Smooth muscle cell (in vitro differentiated cells): ENCODE data around the gene PDE4D. TPM values are rescaled to one million over a fixed set of nuclear protein-coding genes. Genes with fewer than 3 reads are reported as not detected.

Experiments
- DNase-seq: peaks from one replicate; lab custom pipeline; 2025; ENCODE audit not compliant: unreplicated experiment; lab: John Stamatoyannopoulos, UW
- H2AFZ ChIP-seq: fragments of 200-600 bp; sonication (generic); 2 replicates; pipeline ENCODE4 v1.6.0; 2016; ENCODE audit warnings: antibody characterized with exemption, low read depth, mild to moderate bottlenecking
- H3F3A ChIP-seq: fragments of 200-600 bp; sonication (generic); 2 replicates; pipeline ENCODE4 v1.6.0; 2017; ENCODE audit warnings: antibody characterized with exemption, low read depth
- H3K27ac ChIP-seq: fragments of 200-600 bp; sonication (generic); 2 replicates; pipeline ENCODE4 v1.5.1; 2016; ENCODE audit warnings: low read depth, mild to moderate bottlenecking
- H3K27me3 ChIP-seq: fragments of 200-600 bp; sonication (generic); 2 replicates; pipeline ENCODE4 v1.6.1; 2016; ENCODE audit warnings: low read depth, mild to moderate bottlenecking
- H3K36me3 ChIP-seq: fragments of 200-600 bp; sonication (generic); 2 replicates; pipeline ENCODE4 v1.5.1; 2016; ENCODE audit warnings: low read depth
- H3K4me1 ChIP-seq: fragments of 200-600 bp; sonication (generic); 2 replicates; pipeline ENCODE4 v1.5.1; 2016; ENCODE audit warnings: low read depth
- H3K4me2 ChIP-seq: fragments of 200-600 bp; sonication (generic); 2 replicates; pipeline ENCODE4 v1.6.0; 2016; ENCODE audit warnings: mild to moderate bottlenecking
- H3K4me3 ChIP-seq: fragments of 200-600 bp; sonication (generic); 2 replicates; pipeline ENCODE4 v1.5.1; 2016; ENCODE audit warnings: mild to moderate bottlenecking
- H3K79me2 ChIP-seq: fragments of 200-600 bp; sonication (generic); 2 replicates; pipeline ENCODE4 v1.6.0; 2016; ENCODE audit warnings: low read depth, mild to moderate bottlenecking
- H3K9ac ChIP-seq: fragments of 200-600 bp; sonication (generic); 2 replicates; pipeline ENCODE4 v1.6.0; 2016; ENCODE audit warnings: low read depth
- H3K9me3 ChIP-seq: fragments of 200-600 bp; sonication (generic); replicated peaks from 2 replicates; pipeline ENCODE4 v1.5.1; 2016; ENCODE audit warnings: low read depth
- H4K20me1 ChIP-seq: fragments of 200-600 bp; sonication (generic); 2 replicates; pipeline ENCODE4 v1.6.0; 2016; ENCODE audit warnings: low read depth
- WGBS: methylation state at CpG from one replicate; pipeline ENCODE4 v1.1.7; 2016; ENCODE audit warnings: low lambda C conversion rate; 5-methylcytosine and 5-hydroxymethylcytosine counted together
- polyA plus RNA-seq: library from polyadenylated mRNA; unstranded; fragments of >200 nt; fragmentation: Nextera tagmentation; extraction: Ambion mirVana; gene quantifications from 2 replicates; pipeline ENCODE4 v1.2.1, GENCODE V29; 2016
- total RNA-seq: library from RNA; depleted of rRNA; stranded (reverse); fragments of >200 nt; gene quantifications from 2 replicates; pipeline ENCODE4 v1.2.3, GENCODE V29; 2014
- TF ChIP-seq, protein P1 (sequence below): fragments of 200-600 bp; sonication (generic); IDR thresholded peaks from 2 replicates; pipeline ENCODE4 v1.5.1; 2017; ENCODE audit warnings: borderline replicate concordance, mild to moderate bottlenecking, antibody characterized with exemption; ENCODE audit not compliant: insufficient read depth, poor library complexity, severe bottlenecking

Gene PDE4D
- total and polyA plus RNA-seq, 2 experiments from 2014 or later, result 16.4 to 61.0 TPM

DNA sequence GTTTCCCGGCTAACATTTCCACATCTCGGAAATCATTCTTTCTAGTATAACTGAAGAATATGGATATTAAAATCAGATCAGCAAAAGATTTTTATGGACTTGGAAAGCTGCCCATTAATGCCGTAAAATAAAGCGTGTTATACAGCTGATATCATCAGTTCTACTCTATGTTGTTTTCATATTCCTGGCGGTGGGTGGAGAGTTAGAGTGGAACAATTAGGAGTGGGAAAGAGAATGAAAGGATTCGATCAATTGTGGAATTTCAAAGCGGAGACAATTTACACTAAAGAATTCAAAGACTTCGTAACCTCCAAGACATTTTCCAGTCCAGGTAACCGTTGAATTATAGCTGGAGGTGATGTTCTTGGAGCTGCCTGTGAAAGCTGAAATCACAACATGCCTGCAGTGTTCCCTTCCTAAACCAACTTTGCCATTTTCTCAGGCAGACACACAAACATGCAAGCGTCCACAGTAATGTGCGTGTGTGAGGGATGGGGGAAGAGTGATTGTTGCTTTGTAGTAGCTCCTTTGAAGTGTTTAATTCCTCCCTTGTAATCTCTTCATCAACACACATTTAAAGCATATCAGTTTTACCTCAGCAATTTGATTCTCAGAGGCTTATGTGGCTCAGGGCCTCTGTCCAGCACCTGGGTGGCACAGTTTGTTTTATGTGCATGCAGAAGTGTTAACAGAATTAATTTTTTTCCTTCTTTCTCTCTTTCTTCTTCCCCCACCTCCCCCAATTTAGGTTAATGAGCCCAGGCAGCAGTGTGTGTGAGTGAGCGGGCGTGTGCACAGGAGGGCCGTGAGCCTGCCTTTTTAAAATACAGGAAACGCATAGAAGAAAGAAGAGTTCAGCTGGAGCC lies 766.6 kb downstream of the PDE4D start:
- Histone ChIP-seq H3F3A (peaks cover 16% of the 10 kb centered on the region), H3K79me2 (no peaks in the 10 kb centered on the region), H3K27ac (peak overlapping the region; percentile 97), H3K36me3 (no peaks in the 10 kb centered on the region), H4K20me1 (no peaks in the 10 kb centered on the region), H3K9ac (peak overlapping the region; percentile 87), H3K4me1 (peaks cover 41% of the 10 kb centered on the region), H3K27me3 (no peaks in the 10 kb centered on the region), H2AFZ (peak overlapping the region; percentile 8), H3K9me3 (no peaks in the 10 kb centered on the region), H3K4me3 (peak overlapping the region; percentile 55), H3K4me2 (peak overlapping the region; percentile 81)
- DNase-seq, result no peak
- 26% methylated on average over 15 of the region's 15 CpGs for WGBS
- TF ChIP-seq, protein P1, sequence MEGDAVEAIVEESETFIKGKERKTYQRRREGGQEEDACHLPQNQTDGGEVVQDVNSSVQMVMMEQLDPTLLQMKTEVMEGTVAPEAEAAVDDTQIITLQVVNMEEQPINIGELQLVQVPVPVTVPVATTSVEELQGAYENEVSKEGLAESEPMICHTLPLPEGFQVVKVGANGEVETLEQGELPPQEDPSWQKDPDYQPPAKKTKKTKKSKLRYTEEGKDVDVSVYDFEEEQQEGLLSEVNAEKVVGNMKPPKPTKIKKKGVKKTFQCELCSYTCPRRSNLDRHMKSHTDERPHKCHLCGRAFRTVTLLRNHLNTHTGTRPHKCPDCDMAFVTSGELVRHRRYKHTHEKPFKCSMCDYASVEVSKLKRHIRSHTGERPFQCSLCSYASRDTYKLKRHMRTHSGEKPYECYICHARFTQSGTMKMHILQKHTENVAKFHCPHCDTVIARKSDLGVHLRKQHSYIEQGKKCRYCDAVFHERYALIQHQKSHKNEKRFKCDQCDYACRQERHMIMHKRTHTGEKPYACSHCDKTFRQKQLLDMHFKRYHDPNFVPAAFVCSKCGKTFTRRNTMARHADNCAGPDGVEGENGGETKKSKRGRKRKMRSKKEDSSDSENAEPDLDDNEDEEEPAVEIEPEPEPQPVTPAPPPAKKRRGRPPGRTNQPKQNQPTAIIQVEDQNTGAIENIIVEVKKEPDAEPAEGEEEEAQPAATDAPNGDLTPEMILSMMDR, result no peak

DNA sequence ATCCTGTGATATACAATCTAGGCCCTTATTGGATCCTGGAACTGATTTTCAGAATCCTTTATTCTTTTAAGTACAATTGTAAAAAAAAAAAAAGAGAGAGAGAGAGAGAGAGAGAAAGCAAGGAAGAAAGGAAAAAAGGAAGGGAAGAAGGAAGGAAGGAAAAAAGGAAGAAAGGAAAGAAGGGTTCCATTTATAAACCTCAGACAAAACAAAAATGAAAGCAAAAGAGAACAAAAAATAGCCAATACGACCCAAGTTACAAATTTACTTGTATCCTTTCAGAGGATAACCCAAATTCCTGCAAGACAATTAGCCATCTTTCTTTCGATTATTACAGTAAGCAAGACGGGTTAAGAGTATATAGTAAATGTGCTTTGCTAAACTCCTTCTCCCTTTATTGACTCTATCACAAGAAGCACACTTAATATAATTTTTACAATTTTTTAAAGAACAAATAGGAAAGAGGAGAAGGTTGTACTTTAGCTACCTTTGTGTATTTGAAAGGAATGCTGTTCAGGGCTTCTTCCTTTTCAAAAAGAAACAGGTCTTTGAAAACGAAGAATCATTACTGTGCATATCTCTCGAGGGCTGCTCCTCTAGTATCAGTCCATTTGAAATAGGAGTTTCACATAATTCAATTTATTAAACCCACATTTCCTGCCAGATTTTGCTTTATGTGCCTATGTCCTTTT lies 767.4 kb downstream of the PDE4D start:
- TF ChIP-seq, protein P1, result no peak
- H3K79me2 ChIP-seq, result no peaks in the 10 kb centered on the region
- H3K4me3 ChIP-seq, result peak overlapping the region; percentile 55
- no peaks in the 10 kb centered on the region for H4K20me1 ChIP-seq
- 49% methylated on average over 5 of the region's 5 CpGs for WGBS
- peak overlapping the region; percentile 97 for H3K27ac ChIP-seq
- no peaks in the 10 kb centered on the region for H3K9me3 ChIP-seq
- H3K27me3 ChIP-seq, result no peaks in the 10 kb centered on the region
- peak overlapping the region; percentile 81 for H3K4me2 ChIP-seq
- H3K4me1 ChIP-seq, result peaks cover 41% of the 10 kb centered on the region
- no peak for DNase-seq
- H2AFZ ChIP-seq, result peak overlapping the region; percentile 8
- H3F3A ChIP-seq, result peaks cover 16% of the 10 kb centered on the region
- peak overlapping the region; percentile 87 for H3K9ac ChIP-seq
- no peaks in the 10 kb centered on the region for H3K36me3 ChIP-seq

DNA sequence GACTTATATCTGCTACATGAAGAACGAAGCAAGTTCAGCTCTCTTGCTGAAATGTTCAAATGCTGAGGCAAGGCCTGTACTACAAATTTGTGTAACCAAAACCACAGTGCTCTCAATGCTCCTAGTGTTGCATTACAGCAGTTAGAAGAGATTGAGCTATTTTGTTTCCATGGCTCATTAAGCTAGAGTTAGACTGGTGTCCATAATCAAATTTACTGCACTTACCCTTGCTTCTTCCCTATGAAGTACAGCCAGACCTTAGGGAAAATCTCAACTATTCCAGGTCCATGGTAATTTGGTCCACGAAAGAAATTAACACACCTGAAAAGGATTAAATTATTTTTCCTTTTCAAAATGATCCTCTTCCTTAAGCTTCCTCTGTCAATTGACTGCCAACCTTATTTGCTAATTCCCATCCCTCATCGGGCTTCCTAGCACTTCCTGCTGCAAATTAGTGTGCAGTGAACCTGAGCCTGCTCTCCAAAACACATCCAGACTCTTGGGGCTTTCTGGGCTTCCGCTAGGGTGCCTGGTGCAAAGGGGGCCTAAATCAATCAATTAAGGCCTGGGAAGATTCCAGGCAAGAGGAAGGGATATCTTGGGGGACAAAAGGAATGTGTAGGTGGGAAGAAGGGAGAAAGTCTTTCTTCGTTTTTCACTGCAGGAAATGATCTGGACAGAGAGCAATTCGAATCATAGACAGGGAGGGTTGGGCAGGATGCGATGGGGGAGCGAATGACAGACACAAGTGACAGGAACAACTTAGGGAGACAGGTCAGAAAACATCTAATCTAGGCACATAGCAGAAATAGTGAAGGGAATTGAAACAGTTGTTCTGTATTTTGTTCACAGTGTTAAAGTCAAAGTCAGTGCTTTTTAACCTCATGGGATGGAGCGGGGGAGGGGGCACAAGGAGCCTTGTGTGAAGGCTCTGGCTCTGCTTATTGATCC lies 768.2 kb downstream of the PDE4D start:
- H3K4me1 ChIP-seq, result peaks cover 41% of the 10 kb centered on the region
- no peaks in the 10 kb centered on the region for H3K9me3 ChIP-seq
- no peak for DNase-seq
- H4K20me1 ChIP-seq, result no peaks in the 10 kb centered on the region
- peak overlapping the region; percentile 97 for H3K27ac ChIP-seq
- peak overlapping the region; percentile 81 for H3K4me2 ChIP-seq
- H3K9ac ChIP-seq, result peak overlapping the region; percentile 87
- H3K79me2 ChIP-seq, result no peaks in the 10 kb centered on the region
- TF ChIP-seq, protein P1, result no peak
- WGBS, result 48% methylated on average over 9 of the region's 9 CpGs
- no peak overlapping the region for H2AFZ ChIP-seq
- H3K4me3 ChIP-seq, result no peak overlapping the region
- peaks cover 16% of the 10 kb centered on the region for H3F3A ChIP-seq
- no peaks in the 10 kb centered on the region for H3K36me3 ChIP-seq
- H3K27me3 ChIP-seq, result no peaks in the 10 kb centered on the region
